A549 (cell line): ENCODE data around the gene OTOP2.

ENCODE experiments used
- EP300 ChIP-seq, 2 experiments: fragments of >200 bp; sonication (Bioruptor Twin); formaldehyde crosslinking; IDR thresholded peaks; 2 replicates in 1 of 2; 3 replicates in 1 of 2; pipeline ENCODE4 v1.6.1; 2016 to 2017
- HDAC2 ChIP-seq: fragments of 200-600 bp; sonication (generic); IDR thresholded peaks from 2 replicates; pipeline ENCODE4 v1.6.1; 2016
- MAFK ChIP-seq: fragments of 450-650 bp; IDR thresholded peaks from 2 replicates; pipeline ENCODE4 v1.6.1; 2014; ENCODE audit not compliant: partially characterized antibody
- MAZ ChIP-seq: fragments of 150-350 bp; IDR thresholded peaks from 2 replicates; pipeline ENCODE4 v1.6.1; 2014; ENCODE audit warnings: antibody characterized with exemption, low read depth, low read length, borderline replicate concordance
- POLR2A ChIP-seq: IDR thresholded peaks from 2 replicates; pipeline ENCODE4 v1.6.1; 2012; ENCODE audit warnings: mild to moderate bottlenecking, low read length
- TF ChIP-seq, protein P1 (sequence below): fragments of >200 bp; sonication (Bioruptor Twin); formaldehyde crosslinking; IDR thresholded peaks from 3 replicates; pipeline ENCODE4 v1.5.1; 2016

DNA sequence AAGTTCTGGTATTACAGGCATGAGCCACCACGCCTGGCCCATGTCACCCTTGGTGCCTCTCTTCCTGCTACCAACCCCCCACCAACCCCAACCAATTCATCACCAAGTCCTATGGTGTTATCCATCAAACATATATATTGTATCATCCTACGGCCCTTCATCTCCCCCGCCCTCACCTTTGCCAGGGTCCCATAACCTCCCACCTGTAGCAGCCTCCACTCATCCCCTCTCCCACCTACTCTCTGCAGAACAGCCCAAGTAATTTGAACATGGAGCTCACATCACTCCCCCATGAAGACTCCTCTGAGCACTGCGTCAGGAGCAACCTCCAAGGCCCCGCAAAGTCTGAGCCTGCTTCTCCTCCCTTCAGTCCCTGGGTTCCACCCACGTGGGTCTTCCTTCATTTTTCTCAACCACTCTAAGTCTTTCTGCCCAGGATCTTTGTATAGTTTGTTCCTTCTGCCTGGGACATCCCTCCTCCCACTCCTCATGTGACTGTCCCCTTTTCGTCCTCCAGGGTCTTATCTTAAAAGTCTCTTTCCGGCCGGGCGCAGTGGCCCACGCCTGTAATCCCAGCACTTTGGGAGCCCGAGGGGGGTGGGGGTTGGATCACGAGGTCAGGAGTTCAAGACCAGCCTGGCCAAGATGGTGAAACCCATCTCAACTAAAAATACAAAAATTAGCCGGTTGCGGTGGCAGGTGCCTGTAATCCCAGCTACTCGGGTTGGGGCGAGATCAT lies 55.5 kb downstream of the OTOP2 start:
- TF ChIP-seq, protein P1, sequence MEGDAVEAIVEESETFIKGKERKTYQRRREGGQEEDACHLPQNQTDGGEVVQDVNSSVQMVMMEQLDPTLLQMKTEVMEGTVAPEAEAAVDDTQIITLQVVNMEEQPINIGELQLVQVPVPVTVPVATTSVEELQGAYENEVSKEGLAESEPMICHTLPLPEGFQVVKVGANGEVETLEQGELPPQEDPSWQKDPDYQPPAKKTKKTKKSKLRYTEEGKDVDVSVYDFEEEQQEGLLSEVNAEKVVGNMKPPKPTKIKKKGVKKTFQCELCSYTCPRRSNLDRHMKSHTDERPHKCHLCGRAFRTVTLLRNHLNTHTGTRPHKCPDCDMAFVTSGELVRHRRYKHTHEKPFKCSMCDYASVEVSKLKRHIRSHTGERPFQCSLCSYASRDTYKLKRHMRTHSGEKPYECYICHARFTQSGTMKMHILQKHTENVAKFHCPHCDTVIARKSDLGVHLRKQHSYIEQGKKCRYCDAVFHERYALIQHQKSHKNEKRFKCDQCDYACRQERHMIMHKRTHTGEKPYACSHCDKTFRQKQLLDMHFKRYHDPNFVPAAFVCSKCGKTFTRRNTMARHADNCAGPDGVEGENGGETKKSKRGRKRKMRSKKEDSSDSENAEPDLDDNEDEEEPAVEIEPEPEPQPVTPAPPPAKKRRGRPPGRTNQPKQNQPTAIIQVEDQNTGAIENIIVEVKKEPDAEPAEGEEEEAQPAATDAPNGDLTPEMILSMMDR: no peak
- TF ChIP-seq HDAC2: no peak
- TF ChIP-seq MAFK: no peak
- no peak for TF ChIP-seq EP300 (IDR thresholded peaks at IDR 0.05)
- no peak for TF ChIP-seq MAZ
- TF ChIP-seq POLR2A: no peak
